WTC11 (cell line): ENCODE data around the gene C1QBP. TPM values are rescaled to one million over a fixed set of nuclear protein-coding genes. Genes with fewer than 3 reads are reported as not detected.

Experiments
- ATAC-seq: fragments of 200-7000 bp; cut with Tn5 transposase; 2 replicates; pipeline ENCODE4 v1.10.0; 2021; ENCODE audit warnings: mild to moderate bottlenecking, moderate library complexity
- CTCF ChIA-PET: fragments of 300-600 bp; sonication (Branson Sonifier 250); formaldehyde crosslinking; loops from one replicate; lab custom pipeline; 2021; ENCODE audit warnings: antibody characterized with exemption; lab: Charles Lee
- POLR2A ChIA-PET: fragments of 350-600 bp; sonication (Branson Sonifier 250); formaldehyde crosslinking; loops from one replicate; lab custom pipeline; 2021; ENCODE audit warnings: antibody characterized with exemption; lab: Charles Lee
- DNase-seq: peaks from one replicate; pipeline ENCODE4 v3.0.0; 2021; ENCODE audit warnings: low spot score
- H3K27ac Mint-ChIP-seq: 2 replicates; pipeline ENCODE4 v1.8.0; 2021; ENCODE audit warnings: mixed read lengths
- H3K27me3 Mint-ChIP-seq: 2 replicates; pipeline ENCODE4 v1.8.0; 2021; ENCODE audit warnings: low read depth, mild to moderate bottlenecking, moderate library complexity, mixed read lengths
- H3K36me3 Mint-ChIP-seq: 2 replicates; pipeline ENCODE4 v1.8.0; 2021; ENCODE audit warnings: mixed read lengths
- H3K4me1 Mint-ChIP-seq: 2 replicates; pipeline ENCODE4 v1.8.0; 2022; ENCODE audit warnings: mixed read lengths
- H3K4me3 Mint-ChIP-seq: 2 replicates; pipeline ENCODE4 v1.8.0; 2021; ENCODE audit warnings: mild to moderate bottlenecking, moderate library complexity, mixed read lengths
- H3K9me3 Mint-ChIP-seq: 2 replicates; pipeline ENCODE4 v1.8.0; 2021; ENCODE audit warnings: mixed read lengths
- ARID4B ChIP-seq: sonication (generic); formaldehyde crosslinking; IDR thresholded peaks from 2 replicates; pipeline ENCODE4 v1.8.0; 2023; ENCODE audit warnings: missing genetic modification reagents, mild to moderate bottlenecking, borderline replicate concordance
- ATF1 ChIP-seq: sonication (generic); formaldehyde crosslinking; IDR thresholded peaks from 2 replicates; pipeline ENCODE4 v1.8.1; 2023; ENCODE audit warnings: mild to moderate bottlenecking, moderate library complexity, missing genetic modification reagents
- ATF2 ChIP-seq: sonication (generic); formaldehyde crosslinking; IDR thresholded peaks from 2 replicates; pipeline ENCODE4 v1.8.1; 2022; ENCODE audit warnings: low read depth, missing genetic modification reagents, borderline replicate concordance
- ATF3 ChIP-seq: sonication (generic); formaldehyde crosslinking; conservative IDR thresholded peaks from 2 replicates; pipeline ENCODE4 v1.8.1; 2022; ENCODE audit warnings: mild to moderate bottlenecking, missing genetic modification reagents
- CDX4 ChIP-seq: fragments of 250-450 bp; sonication (Bioruptor Pico); IDR thresholded peaks from 2 replicates; pipeline ENCODE4 v1.9.0; 2021; ENCODE audit warnings: moderate library complexity, mild to moderate bottlenecking, inconsistent platforms, borderline replicate concordance
- E2F1 ChIP-seq: sonication (generic); formaldehyde crosslinking; IDR thresholded peaks from 2 replicates; pipeline ENCODE4 v1.8.0; 2022; ENCODE audit warnings: mild to moderate bottlenecking, missing genetic modification reagents
- FOXK1 ChIP-seq: sonication (generic); formaldehyde crosslinking; IDR thresholded peaks from 2 replicates; pipeline ENCODE4 v1.8.0; 2022; ENCODE audit warnings: mild to moderate bottlenecking, moderate library complexity, missing genetic modification reagents
- FOXP1 ChIP-seq: sonication (generic); formaldehyde crosslinking; IDR thresholded peaks from 2 replicates; pipeline ENCODE4 v1.8.0; 2022; ENCODE audit warnings: missing genetic modification reagents, mild to moderate bottlenecking, moderate library complexity, borderline replicate concordance
- MYBL2 ChIP-seq: sonication (generic); formaldehyde crosslinking; IDR thresholded peaks from 2 replicates; pipeline ENCODE4 v1.8.1; 2023; ENCODE audit warnings: mild to moderate bottlenecking, moderate library complexity, missing genetic modification reagents
- NFYB ChIP-seq: sonication (generic); formaldehyde crosslinking; conservative IDR thresholded peaks from 2 replicates; pipeline ENCODE4 v1.8.0; 2022; ENCODE audit warnings: low read depth, missing genetic modification reagents
- PRDM15 ChIP-seq: sonication (generic); formaldehyde crosslinking; IDR thresholded peaks from 2 replicates; pipeline ENCODE4 v1.8.0; 2022; ENCODE audit warnings: missing genetic modification reagents
- SMAD3 ChIP-seq: sonication (generic); formaldehyde crosslinking; IDR thresholded peaks from 2 replicates; pipeline ENCODE4 v1.8.0; 2022; ENCODE audit warnings: missing genetic modification reagents, mild to moderate bottlenecking, borderline replicate concordance
- USF1 ChIP-seq: sonication (generic); formaldehyde crosslinking; IDR thresholded peaks from 2 replicates; pipeline ENCODE4 v1.8.0; 2022; ENCODE audit warnings: mild to moderate bottlenecking, missing genetic modification reagents
- USF2 ChIP-seq: sonication (generic); formaldehyde crosslinking; IDR thresholded peaks from 2 replicates; pipeline ENCODE4 v1.8.1; 2023; ENCODE audit warnings: mild to moderate bottlenecking, missing genetic modification reagents, moderate library complexity
- ZNF281 ChIP-seq: sonication (generic); formaldehyde crosslinking; IDR thresholded peaks from 2 replicates; pipeline ENCODE4 v1.8.0; 2023; ENCODE audit warnings: mild to moderate bottlenecking, missing genetic modification reagents
- ZNF416 ChIP-seq: fragments of 250-450 bp; sonication (Bioruptor Pico); IDR thresholded peaks from 2 replicates; pipeline ENCODE4 v1.9.0; 2021; ENCODE audit warnings: mild to moderate bottlenecking, inconsistent platforms
- ZSCAN18 ChIP-seq: fragments of 250-450 bp; sonication (Bioruptor Pico); IDR thresholded peaks from 2 replicates; pipeline ENCODE4 v2.1.2; 2022; ENCODE audit warnings: mild to moderate bottlenecking, moderate library complexity
- total RNA-seq: library from RNA; stranded (reverse); gene quantifications from 3 replicates; pipeline ENCODE4 v1.2.3, GENCODE V29; 2021

C1QBP gene
- total RNA-seq, 1 experiment from 2014 or later: 429 TPM

GRCh38 chr17:5419356-5419958, 19.5 kb downstream of the C1QBP start, which contains the start of gene NUP88:
Gene NUP88, minus strand, starts transcription at chr17:5419662. Its CDS starts 12 bp downstream, at chr17:5419650.
- ChIA-PET POLR2A (interaction anchor here (0.6 to 1.7 kb wide), 12 partner anchors 9 to 80 kb away, joined by 3 to 10 read pairs (median 3); partner anchors contain the start of genes C1QBP and DHX33), CTCF (interaction anchor here (0.6 to 1.3 kb wide), 6 partner anchors 12 to 164 kb away, joined by 3 to 26 read pairs (median 4); partner anchors contain the start of genes C1QBP, DERL2, DHX33 and MIS12)
- no peaks in the 10 kb centered on the region for H3K27me3 Mint-ChIP-seq
- H3K27ac Mint-ChIP-seq: peak within 1 kb of the TSS; percentile 99
- H3K9me3 Mint-ChIP-seq: no peaks in the 10 kb centered on the region
- peaks cover 11% of the 10 kb centered on the region for H3K4me1 Mint-ChIP-seq
- peak; percentile 98 for ATAC-seq
- H3K36me3 Mint-ChIP-seq: peaks cover 26% of the 10 kb centered on the region
- peak; percentile 97 for DNase-seq
- peak within 1 kb of the TSS; percentile 100 for H3K4me3 Mint-ChIP-seq
- no peak for TF ChIP-seq PRDM15 (CRISPR knock-in tag)
- peak; percentile 91 for TF ChIP-seq NFYB (CRISPR knock-in tag)
- peak; percentile 47; the same call in 1 of the 2 replicates for TF ChIP-seq USF1 (CRISPR knock-in tag)
- TF ChIP-seq ZSCAN18 (CRISPR knock-in tag): no peak
- TF ChIP-seq E2F1: no peak
- TF ChIP-seq FOXK1 (CRISPR knock-in tag): peak; percentile 63; the same call in 1 of the 2 replicates
- no peak for TF ChIP-seq ZNF281
- TF ChIP-seq USF2: peak; percentile 64
- TF ChIP-seq SMAD3: no peak
- no peak for TF ChIP-seq CDX4 (CRISPR knock-in tag)
- no peak for TF ChIP-seq ARID4B (CRISPR knock-in tag)
- TF ChIP-seq ATF3 (CRISPR knock-in tag): no peak
- TF ChIP-seq FOXP1 (CRISPR knock-in tag): peak; percentile 79; the same call in 1 of the 2 replicates
- TF ChIP-seq ATF1: 0 out of 2 replicates have a peak, but pooled peaks have one; percentile 27
- peak; percentile 91 for TF ChIP-seq MYBL2
- no peak for TF ChIP-seq ATF2 (CRISPR knock-in tag)
- 0 out of 2 replicates have a peak, but pooled peaks have one; percentile 54 for TF ChIP-seq ZNF416 (CRISPR knock-in tag)
